ENCODE measurements around the gene HOXA9.

DNA sequence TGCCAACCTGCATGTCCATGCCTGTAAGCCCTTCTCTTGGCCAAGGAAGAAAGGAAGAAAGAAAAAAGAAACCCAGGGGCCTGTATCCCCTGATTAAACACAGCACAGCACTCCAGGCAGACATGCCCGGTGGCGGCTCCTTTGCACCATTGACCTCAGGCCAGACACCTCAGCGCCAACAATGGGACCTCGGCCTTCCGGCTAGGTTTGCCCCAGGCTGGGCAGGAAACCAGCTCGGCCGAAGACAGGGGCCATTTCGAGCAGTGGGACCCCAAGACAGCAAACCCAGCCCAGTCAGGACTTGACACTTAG is 5.9 kb upstream of the HOXA9 start:
- TF ChIP-seq, protein P1, sequence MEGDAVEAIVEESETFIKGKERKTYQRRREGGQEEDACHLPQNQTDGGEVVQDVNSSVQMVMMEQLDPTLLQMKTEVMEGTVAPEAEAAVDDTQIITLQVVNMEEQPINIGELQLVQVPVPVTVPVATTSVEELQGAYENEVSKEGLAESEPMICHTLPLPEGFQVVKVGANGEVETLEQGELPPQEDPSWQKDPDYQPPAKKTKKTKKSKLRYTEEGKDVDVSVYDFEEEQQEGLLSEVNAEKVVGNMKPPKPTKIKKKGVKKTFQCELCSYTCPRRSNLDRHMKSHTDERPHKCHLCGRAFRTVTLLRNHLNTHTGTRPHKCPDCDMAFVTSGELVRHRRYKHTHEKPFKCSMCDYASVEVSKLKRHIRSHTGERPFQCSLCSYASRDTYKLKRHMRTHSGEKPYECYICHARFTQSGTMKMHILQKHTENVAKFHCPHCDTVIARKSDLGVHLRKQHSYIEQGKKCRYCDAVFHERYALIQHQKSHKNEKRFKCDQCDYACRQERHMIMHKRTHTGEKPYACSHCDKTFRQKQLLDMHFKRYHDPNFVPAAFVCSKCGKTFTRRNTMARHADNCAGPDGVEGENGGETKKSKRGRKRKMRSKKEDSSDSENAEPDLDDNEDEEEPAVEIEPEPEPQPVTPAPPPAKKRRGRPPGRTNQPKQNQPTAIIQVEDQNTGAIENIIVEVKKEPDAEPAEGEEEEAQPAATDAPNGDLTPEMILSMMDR (IDR thresholded peaks at IDR 0.05; ENCODE audit: low read depth, low read length, missing input control), result no peak
- no peak for TF ChIP-seq JUND (IDR thresholded peaks at IDR 0.05)
- TF ChIP-seq, protein P2, sequence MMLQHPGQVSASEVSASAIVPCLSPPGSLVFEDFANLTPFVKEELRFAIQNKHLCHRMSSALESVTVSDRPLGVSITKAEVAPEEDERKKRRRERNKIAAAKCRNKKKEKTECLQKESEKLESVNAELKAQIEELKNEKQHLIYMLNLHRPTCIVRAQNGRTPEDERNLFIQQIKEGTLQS (IDR thresholded peaks at IDR 0.05), result no peak
- TF ChIP-seq, protein P3, sequence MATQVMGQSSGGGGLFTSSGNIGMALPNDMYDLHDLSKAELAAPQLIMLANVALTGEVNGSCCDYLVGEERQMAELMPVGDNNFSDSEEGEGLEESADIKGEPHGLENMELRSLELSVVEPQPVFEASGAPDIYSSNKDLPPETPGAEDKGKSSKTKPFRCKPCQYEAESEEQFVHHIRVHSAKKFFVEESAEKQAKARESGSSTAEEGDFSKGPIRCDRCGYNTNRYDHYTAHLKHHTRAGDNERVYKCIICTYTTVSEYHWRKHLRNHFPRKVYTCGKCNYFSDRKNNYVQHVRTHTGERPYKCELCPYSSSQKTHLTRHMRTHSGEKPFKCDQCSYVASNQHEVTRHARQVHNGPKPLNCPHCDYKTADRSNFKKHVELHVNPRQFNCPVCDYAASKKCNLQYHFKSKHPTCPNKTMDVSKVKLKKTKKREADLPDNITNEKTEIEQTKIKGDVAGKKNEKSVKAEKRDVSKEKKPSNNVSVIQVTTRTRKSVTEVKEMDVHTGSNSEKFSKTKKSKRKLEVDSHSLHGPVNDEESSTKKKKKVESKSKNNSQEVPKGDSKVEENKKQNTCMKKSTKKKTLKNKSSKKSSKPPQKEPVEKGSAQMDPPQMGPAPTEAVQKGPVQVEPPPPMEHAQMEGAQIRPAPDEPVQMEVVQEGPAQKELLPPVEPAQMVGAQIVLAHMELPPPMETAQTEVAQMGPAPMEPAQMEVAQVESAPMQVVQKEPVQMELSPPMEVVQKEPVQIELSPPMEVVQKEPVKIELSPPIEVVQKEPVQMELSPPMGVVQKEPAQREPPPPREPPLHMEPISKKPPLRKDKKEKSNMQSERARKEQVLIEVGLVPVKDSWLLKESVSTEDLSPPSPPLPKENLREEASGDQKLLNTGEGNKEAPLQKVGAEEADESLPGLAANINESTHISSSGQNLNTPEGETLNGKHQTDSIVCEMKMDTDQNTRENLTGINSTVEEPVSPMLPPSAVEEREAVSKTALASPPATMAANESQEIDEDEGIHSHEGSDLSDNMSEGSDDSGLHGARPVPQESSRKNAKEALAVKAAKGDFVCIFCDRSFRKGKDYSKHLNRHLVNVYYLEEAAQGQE (IDR thresholded peaks at IDR 0.05), result no peak
- TF ChIP-seq, protein P4, sequence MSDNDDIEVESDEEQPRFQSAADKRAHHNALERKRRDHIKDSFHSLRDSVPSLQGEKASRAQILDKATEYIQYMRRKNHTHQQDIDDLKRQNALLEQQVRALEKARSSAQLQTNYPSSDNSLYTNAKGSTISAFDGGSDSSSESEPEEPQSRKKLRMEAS (IDR thresholded peaks at IDR 0.05), result no peak
- TF ChIP-seq SP1 (IDR thresholded peaks at IDR 0.05), result no peak
- TF ChIP-seq, protein P5, sequence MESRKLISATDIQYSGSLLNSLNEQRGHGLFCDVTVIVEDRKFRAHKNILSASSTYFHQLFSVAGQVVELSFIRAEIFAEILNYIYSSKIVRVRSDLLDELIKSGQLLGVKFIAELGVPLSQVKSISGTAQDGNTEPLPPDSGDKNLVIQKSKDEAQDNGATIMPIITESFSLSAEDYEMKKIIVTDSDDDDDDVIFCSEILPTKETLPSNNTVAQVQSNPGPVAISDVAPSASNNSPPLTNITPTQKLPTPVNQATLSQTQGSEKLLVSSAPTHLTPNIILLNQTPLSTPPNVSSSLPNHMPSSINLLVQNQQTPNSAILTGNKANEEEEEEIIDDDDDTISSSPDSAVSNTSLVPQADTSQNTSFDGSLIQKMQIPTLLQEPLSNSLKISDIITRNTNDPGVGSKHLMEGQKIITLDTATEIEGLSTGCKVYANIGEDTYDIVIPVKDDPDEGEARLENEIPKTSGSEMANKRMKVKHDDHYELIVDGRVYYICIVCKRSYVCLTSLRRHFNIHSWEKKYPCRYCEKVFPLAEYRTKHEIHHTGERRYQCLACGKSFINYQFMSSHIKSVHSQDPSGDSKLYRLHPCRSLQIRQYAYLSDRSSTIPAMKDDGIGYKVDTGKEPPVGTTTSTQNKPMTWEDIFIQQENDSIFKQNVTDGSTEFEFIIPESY (IDR thresholded peaks at IDR 0.05), result no peak
- TF ChIP-seq HNF4A (conservative IDR thresholded peaks at IDR 0.05), result no peak
- no peak for TF ChIP-seq RAD21 (IDR thresholded peaks at IDR 0.05)
- no peak for TF ChIP-seq RXRA (IDR thresholded peaks at IDR 0.05)
